Stimulated activated naive B cell treated with anti-CD40 and anti-IgM and Interleukin-4, amounts not matched to agents 10 μg/mL and 1 μg/mL and 100 μg/mL, for 72 hours (primary cell): Measurements from ENCODE around the gene PPARG.

Source experiments
- ATAC-seq, 2 donors: fragments of 150-1000 bp; cut with Tn5 transposase; replicated peaks; 2 replicates each; pipeline ENCODE4 v1.10.0; 2021; ENCODE audit warnings: moderate library complexity in 1 of 2
- DNase-seq: peaks from one replicate; pipeline ENCODE4 v3.0.0; 2021
- H3K27ac Mint-ChIP-seq: one replicate; pipeline ENCODE4 v1.8.0; 2022; ENCODE audit warnings: mild to moderate bottlenecking, mixed read lengths
- H3K27me3 Mint-ChIP-seq, 2 donors: one replicate each; pipeline ENCODE4 v1.8.0; 2022; ENCODE audit warnings: mixed read lengths in 2 of 2
- H3K36me3 Mint-ChIP-seq, 2 donors: one replicate each; pipeline ENCODE4 v1.8.0; 2022; ENCODE audit warnings: mixed read lengths in 2 of 2, mild to moderate bottlenecking in 1 of 2
- H3K4me1 Mint-ChIP-seq, 2 donors: one replicate each; pipeline ENCODE4 v1.8.0; 2022; ENCODE audit warnings: mixed read lengths in 2 of 2, mild to moderate bottlenecking in 1 of 2
- H3K4me3 Mint-ChIP-seq, 2 donors: one replicate each; pipeline ENCODE4 v1.8.0; 2022; ENCODE audit warnings: mild to moderate bottlenecking in 2 of 2, mixed read lengths in 2 of 2, moderate library complexity in 1 of 2
- H3K9me3 Mint-ChIP-seq, 2 donors: one replicate each; pipeline ENCODE4 v1.8.0; 2022; ENCODE audit warnings: mixed read lengths in 2 of 2, mild to moderate bottlenecking in 1 of 2

PPARG gene

DNA sequence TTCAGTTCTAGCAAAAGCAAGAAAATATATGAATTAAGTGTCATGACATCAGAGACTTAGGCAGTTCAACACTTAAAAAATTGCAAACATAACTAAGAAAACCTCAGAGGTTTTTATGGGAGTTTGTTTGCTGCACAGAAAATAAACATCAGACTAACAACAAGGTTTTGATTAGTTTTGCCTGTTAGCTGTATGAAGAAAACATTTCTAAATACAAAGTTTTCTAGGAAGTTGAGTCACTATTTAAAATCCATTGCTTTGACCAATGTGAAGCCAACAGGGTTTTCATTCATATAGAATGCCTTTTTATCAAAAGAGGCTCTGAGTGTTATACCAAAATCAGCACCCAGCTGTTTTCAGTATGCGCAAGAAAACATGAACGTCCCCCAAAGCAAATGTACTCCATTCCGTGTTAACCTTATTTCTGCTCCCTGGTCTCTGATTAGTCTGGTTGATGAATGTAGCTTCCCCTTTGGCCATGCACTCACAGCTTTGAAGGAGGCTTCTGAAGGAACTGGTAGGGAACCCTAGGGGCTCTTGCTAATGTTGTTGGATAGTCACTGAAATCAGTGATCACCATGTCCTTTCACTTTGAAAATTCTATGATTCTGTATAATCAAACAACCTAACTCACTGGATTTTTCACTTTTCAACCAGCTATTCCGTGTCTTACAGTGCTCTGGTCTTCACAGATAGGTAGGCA is 105.8 kb downstream of the PPARG start:
- DNase-seq, result no peak
- Mint-ChIP-seq H3K36me3 (peaks cover 2 to 4% of the 10 kb centered on the region in 2 donors), H3K27ac (no peak overlapping the region), H3K27me3 (peaks cover 7 to 15% of the 10 kb centered on the region in 2 donors), H3K4me3 (no peak overlapping the region), H3K9me3 (no peaks in the 10 kb centered on the region), H3K4me1 (peaks cover 2 to 6% of the 10 kb centered on the region in 2 donors)
- ATAC-seq, result peak in 1 of 2 donors; percentile 6

DNA sequence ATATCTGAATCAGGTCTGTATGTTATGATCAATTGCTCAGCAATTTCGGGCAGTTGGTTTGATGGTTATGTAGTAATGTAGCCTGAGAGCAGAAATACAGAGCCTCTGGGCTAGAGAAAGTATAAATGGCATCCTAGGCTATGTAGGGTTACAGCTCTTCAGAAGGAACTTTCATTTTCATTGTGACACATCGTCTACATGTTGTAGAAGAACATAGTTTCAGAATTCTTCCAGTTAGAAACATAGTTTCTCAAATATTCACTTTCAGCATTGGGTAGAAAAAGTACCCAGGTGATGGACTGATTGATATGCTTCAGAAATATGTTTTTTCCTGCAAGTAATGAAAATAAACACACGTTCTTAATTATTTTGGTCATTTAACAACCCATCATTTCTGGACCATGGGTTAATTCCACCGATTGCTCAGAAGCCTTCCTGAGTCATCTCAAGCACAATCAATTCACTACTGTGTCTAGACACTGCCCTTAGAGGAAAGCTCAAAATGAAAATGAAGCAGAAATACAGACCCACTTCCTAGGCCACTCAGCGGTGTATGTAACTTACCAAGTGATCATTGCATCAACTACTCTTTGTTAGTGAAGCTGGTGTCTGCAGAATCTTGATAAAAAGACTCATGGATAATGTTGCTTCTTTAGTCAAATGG is 106.6 kb downstream of the PPARG start:
- DNase-seq (no peak), ATAC-seq (peak; percentile 88 to 96)
- Mint-ChIP-seq H3K27me3 (peaks cover 5 to 14% of the 10 kb centered on the region in 2 donors), H3K9me3 (no peaks in the 10 kb centered on the region), H3K36me3 (peaks cover 2 to 4% of the 10 kb centered on the region in 2 donors), H3K27ac (no peak overlapping the region), H3K4me1 (peaks cover 5 to 8% of the 10 kb centered on the region in 2 donors), H3K4me3 (peak overlapping the region; percentile 5 to 39)

DNA sequence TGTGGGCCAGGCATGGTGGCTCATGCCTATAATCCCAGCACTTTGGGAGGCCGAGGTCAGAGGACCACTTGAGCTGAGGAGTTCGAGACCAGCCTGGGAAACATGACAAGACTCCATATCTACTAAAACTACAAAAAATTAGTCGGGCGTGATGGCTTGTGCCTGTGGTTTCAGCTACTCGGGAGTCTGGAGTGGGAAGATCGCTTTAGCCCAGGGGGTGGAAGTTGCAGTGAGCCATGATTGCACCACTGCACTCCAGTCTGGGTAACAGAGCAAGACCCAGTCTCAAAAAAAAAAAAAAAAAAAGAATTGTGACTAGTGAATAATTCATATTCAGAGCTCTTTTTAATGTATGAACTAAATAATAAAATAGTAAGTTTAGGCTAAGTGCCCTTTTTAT is 107.6 kb downstream of the PPARG start:
- Mint-ChIP-seq H3K4me1 (peaks cover 12 to 16% of the 10 kb centered on the region in 2 donors), H3K4me3 (no peak overlapping the region), H3K9me3 (no peaks in the 10 kb centered on the region), H3K27me3 (peaks cover under 1 to 10% of the 10 kb centered on the region in 2 donors), H3K36me3 (peaks cover 2 to 4% of the 10 kb centered on the region in 2 donors), H3K27ac (no peak overlapping the region)
- DNase-seq (no peak), ATAC-seq (no peak)

DNA sequence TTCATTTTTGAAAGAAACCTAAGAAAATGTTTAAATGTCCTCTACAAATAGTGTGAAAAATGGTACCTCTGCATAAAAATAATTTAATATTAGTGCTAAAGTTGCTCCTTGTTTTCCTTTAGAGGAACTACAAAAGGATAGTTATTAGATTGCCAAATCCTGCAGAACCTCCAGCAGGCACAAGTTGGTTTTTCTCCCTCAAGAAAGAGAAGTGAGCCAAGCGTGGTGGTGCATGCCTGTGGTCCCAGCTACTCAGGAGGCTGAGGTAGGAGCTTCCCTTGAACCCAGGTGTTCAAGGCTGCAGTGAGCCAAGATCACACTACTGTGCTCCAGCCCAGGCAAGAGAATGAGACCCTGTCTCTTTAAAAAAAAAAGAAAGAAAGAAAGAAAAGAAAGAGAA is 110.4 kb downstream of the PPARG start:
- peaks cover 2 to 4% of the 10 kb centered on the region in 2 donors for H3K36me3 Mint-ChIP-seq
- peaks cover 0 to 8% of the 10 kb centered on the region in 2 donors for H3K27me3 Mint-ChIP-seq
- no peaks in the 10 kb centered on the region for H3K9me3 Mint-ChIP-seq
- peaks cover 12 to 16% of the 10 kb centered on the region in 2 donors for H3K4me1 Mint-ChIP-seq
- ATAC-seq (no peak), DNase-seq (no peak)
- peak overlapping the region in 1 of 2 donors; percentile 68 for H3K4me3 Mint-ChIP-seq
- peak overlapping the region; percentile 59 for H3K27ac Mint-ChIP-seq

DNA sequence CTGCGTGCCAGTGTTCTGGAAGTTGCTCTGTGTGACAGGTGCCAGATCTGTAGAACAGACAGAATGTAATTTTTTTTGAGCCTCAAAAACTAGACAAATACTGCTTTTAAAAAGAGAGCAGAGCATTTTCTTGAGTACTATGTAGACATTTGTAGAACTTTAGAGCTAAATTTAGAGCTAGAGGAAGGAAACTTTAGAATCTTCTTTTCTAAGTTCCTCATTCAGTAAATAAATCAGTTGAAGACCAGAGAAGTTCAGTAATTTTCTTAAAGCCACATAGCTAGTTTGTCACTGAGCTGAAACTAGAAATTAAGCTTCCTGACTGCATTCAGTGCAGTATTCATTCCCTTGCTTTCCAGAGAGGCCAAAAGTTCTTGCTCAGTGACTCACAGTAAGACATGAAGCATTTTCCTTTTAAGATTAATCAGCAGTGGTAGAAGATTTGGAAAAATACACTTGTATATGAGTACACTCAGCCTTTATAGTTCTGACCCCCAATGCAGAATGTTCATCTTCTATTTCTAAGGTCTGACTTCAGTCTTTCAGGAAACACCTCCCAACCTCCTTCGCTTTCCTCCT is 111.8 kb downstream of the PPARG start:
- Mint-ChIP-seq H3K4me3 (peak overlapping the region in 1 of 2 donors; percentile 32), H3K4me1 (peaks cover 12 to 16% of the 10 kb centered on the region in 2 donors), H3K9me3 (no peaks in the 10 kb centered on the region), H3K27ac (peak overlapping the region; percentile 69), H3K27me3 (peaks cover 0 to 8% of the 10 kb centered on the region in 2 donors), H3K36me3 (peaks cover 2 to 4% of the 10 kb centered on the region in 2 donors)
- ATAC-seq (no peak), DNase-seq (no peak)

DNA sequence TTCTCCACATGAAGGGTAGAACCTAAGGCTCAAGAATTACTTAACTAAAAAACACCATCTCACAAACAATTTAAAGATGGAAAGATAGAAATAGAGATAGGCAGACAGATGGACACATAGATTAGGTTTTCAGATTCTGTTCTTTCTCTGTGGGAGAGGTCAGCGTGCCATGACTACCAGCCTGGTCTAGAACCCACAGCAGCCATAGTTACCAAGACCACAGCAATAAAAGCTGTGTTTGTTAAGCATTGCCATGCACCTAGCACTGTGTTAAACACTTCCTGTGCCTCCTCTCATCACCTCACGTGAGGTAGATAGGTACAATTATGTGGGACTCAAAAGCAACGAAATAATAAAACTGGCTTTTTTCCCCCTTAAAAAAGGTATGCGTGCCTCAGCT is 112.3 kb downstream of the PPARG start:
- Mint-ChIP-seq H3K27me3 (peaks cover 0 to 8% of the 10 kb centered on the region in 2 donors), H3K4me3 (no peak overlapping the region), H3K9me3 (no peaks in the 10 kb centered on the region), H3K4me1 (peaks cover 12 to 16% of the 10 kb centered on the region in 2 donors), H3K27ac (peak overlapping the region; percentile 69), H3K36me3 (peaks cover 2 to 4% of the 10 kb centered on the region in 2 donors)
- DNase-seq, result no peak
- no peak for ATAC-seq

DNA sequence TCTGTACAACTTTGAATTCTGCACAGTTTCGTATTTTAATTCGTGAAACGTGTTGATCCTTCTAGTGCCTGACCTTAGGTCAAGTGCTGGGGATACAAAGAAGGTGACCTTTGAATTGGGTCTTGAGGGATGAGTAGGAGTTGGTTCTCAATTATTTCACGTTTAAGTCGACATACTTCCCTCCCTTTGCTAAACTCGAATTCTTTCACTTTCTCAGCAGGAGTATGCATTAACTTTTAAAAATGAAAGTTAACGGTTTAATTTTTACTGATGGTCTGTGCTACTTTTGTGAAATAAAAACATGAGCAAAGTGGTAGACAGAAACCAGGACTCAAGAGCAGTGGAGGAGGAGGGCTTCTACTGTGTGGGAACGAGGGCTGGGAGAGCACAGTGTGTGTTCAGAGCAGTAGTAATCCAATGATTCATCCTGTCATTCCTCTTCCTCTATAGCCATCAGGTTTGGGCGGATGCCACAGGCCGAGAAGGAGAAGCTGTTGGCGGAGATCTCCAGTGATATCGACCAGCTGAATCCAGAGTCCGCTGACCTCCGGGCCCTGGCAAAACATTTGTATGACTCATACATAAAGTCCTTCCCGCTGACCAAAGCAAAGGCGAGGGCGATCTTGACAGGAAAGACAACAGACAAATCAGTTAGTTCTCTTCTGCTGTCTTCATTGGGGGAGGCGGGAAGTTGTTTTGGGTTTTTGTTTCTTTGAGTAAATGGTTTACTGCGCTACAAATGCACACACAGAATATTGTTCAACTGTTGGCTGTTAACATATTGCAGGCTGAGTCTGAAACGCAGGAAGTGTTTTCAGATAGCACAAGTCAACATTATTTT is 116.8 kb downstream of the PPARG start:
- DNase-seq, result no peak
- no peak overlapping the region for H3K27ac Mint-ChIP-seq
- H3K27me3 Mint-ChIP-seq, result peaks cover 0 to 20% of the 10 kb centered on the region in 2 donors

DNA sequence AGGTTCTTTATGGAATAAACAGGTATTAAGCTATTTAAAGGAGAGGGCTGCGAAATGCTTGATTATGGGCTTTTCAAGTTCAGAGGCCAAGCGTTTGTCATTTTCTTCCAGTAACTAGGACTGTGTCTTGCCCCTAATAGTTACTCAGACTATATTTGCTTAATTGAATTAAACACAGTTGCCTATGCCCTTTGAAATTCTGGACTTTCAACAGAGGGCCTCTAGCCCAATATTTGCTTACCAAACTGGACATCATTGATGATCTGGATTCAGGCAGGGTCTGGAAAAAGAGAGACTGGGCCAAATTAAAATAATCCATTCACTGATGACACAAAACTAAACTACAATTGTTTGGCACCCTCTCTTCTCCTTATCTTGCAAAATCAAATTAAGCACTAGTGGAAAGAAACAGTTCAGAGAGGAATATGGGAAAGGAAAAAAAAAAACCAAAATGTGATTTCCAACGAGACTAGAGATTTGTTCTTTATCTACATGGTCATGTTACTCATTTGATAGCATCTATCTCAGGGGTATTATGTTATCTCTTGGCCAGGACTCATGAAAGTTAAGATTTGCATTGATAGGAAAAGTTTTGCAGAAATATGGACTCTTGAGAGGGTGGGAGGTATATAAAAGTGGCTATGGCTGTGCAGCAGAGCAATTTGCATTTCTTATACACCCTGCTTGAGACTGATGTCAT is 120.3 kb downstream of the PPARG start:
- no peaks in the 10 kb centered on the region for H3K36me3 Mint-ChIP-seq
- DNase-seq (no peak), ATAC-seq (no peak)
- peaks cover 10 to 34% of the 10 kb centered on the region in 2 donors for H3K27me3 Mint-ChIP-seq
- peaks cover 0 to 2% of the 10 kb centered on the region in 2 donors for H3K4me1 Mint-ChIP-seq
- no peak overlapping the region for H3K4me3 Mint-ChIP-seq
- H3K27ac Mint-ChIP-seq, result no peak overlapping the region
- H3K9me3 Mint-ChIP-seq, result no peaks in the 10 kb centered on the region

More for the DNA sequence above, 116.8 kb downstream of the PPARG start:
- H3K9me3 Mint-ChIP-seq, result no peaks in the 10 kb centered on the region
- no peaks in the 10 kb centered on the region for H3K36me3 Mint-ChIP-seq
- H3K4me3 Mint-ChIP-seq, result no peak overlapping the region
- ATAC-seq, result no peak
- H3K4me1 Mint-ChIP-seq, result peaks cover 6 to 7% of the 10 kb centered on the region in 2 donors

DNA sequence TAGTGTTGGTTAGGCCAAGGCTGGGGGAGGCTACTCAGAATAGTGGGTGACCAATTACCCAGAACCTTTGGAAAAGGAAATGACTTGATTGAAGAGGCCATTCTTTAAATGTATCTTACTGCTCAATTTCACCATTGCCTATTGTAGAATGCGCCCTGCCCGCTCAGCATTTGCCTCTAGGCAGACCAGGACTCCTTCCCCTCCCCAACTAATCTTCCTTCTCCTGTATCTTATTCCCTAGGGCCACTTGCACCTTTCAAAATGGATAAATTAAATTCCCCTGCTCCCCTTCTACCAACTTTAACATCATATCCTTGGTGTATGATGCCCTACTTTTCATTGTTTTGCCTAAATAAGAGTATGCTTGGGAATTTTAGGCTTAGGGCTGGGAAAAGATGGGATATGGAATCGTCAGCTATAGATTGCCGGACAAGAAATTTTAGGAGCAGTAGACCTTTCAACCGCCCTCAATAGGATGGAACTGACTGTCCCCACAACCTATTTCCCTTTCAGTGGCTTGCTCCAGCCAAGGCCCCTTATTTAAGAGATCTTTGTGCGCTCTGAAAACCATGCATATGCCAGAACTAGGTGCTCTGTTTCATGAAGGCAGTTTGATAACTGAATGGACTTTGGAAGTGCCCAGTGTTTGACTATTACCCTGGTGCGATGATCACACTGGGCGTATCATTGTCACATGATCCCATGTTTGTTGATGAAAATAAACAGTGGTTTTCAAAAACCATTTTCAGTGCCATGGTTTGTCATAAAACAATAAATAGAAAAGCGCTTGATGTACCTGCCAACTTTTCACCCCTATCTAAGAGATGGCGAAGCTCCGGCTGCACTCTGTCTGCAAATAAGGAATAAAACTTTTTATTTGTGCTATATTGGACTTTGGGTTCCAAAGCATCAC is 121.1 kb downstream of the PPARG start:
- H3K27me3 Mint-ChIP-seq, result peaks cover 10 to 34% of the 10 kb centered on the region in 2 donors
- no peak overlapping the region for H3K4me3 Mint-ChIP-seq
- DNase-seq (no peak), ATAC-seq (no peak)
- no peaks in the 10 kb centered on the region for H3K36me3 Mint-ChIP-seq
- H3K9me3 Mint-ChIP-seq, result no peaks in the 10 kb centered on the region
- no peak overlapping the region for H3K27ac Mint-ChIP-seq
- H3K4me1 Mint-ChIP-seq, result peaks cover 0 to 2% of the 10 kb centered on the region in 2 donors

DNA sequence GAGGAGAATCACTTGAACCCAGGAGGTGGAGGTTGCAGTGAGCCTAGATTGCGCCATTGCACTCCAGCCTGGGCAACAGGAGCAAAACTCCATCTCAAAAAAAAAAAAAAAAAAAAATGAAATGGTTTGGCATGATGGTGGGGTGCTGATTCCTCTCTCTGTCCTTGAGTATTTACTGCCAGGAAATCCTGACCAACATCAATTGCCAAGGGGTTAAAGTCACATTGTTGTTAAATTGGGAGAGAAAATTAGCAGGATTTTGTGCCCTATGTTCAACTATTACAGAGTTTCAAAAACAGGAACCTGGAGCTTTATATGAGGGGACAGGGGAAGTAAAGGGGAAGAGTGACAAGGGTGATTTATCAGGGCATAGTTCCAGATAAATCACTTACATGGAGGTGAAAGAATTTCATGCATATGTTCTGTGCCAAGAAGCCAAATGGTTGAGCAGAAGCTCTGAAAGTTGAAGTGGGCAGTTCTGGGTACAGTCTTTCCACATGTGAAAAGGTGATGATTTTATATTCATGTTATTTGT is 124.9 kb downstream of the PPARG start:
- H3K4me3 Mint-ChIP-seq, result no peak overlapping the region
- no peak for DNase-seq
- H3K4me1 Mint-ChIP-seq, result peaks cover 0 to 2% of the 10 kb centered on the region in 2 donors
- ATAC-seq, result no peak
- peaks cover 10 to 33% of the 10 kb centered on the region in 2 donors for H3K27me3 Mint-ChIP-seq
- H3K27ac Mint-ChIP-seq, result no peak overlapping the region
- H3K36me3 Mint-ChIP-seq, result no peaks in the 10 kb centered on the region
- no peaks in the 10 kb centered on the region for H3K9me3 Mint-ChIP-seq

DNA sequence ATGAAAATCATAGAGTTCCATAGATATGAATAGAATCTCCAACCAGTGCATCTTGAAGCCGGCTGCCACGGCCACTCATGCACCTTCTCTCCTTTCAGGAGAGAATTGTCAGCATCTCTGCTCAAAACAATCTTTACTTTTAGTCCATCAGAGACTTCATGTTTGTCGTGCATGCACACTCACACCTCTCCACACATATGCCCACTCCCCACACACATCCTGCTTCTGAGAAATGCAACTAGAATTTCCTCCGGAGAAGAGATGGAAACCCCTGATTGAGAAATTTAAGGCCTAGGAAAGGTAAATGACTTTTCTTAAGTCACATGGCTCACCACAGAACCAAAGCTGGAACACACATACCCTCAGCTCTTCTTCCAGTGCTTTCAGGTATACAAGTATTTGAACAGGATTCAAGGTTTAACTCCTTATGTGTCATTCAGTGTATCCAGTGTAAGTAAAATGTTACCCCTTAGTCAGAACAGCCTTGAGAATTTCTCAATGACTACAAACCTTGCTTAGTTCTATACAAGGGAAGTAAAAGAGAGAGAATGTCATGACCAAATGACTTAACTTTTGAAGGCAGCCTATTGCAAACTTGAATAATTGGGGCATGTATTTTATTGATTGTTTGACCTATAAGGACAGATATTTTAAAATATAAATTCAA is 126.3 kb downstream of the PPARG start:
- H3K4me1 Mint-ChIP-seq, result peaks cover 0 to 2% of the 10 kb centered on the region in 2 donors
- no peaks in the 10 kb centered on the region for H3K9me3 Mint-ChIP-seq
- no peaks in the 10 kb centered on the region for H3K36me3 Mint-ChIP-seq
- no peak overlapping the region for H3K27ac Mint-ChIP-seq
- peaks cover 10 to 22% of the 10 kb centered on the region in 2 donors for H3K27me3 Mint-ChIP-seq
- ATAC-seq (no peak), DNase-seq (no peak)
- H3K4me3 Mint-ChIP-seq, result no peak overlapping the region

DNA sequence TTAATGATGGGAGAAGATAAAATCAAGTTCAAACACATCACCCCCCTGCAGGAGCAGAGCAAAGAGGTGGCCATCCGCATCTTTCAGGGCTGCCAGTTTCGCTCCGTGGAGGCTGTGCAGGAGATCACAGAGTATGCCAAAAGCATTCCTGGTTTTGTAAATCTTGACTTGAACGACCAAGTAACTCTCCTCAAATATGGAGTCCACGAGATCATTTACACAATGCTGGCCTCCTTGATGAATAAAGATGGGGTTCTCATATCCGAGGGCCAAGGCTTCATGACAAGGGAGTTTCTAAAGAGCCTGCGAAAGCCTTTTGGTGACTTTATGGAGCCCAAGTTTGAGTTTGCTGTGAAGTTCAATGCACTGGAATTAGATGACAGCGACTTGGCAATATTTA is 127.9 kb downstream of the PPARG start:
- H3K36me3 Mint-ChIP-seq, result no peaks in the 10 kb centered on the region
- DNase-seq (no peak), ATAC-seq (no peak)
- no peak overlapping the region for H3K27ac Mint-ChIP-seq
- H3K4me1 Mint-ChIP-seq, result peaks cover 0 to 2% of the 10 kb centered on the region in 2 donors
- no peaks in the 10 kb centered on the region for H3K9me3 Mint-ChIP-seq
- H3K27me3 Mint-ChIP-seq, result peaks cover 4 to 13% of the 10 kb centered on the region in 2 donors
- H3K4me3 Mint-ChIP-seq, result no peak overlapping the region
